SK-N-SH (cell line): ENCODE data around the gene CD244. TPM values are rescaled to one million over a fixed set of nuclear protein-coding genes. Genes with fewer than 3 reads are reported as not detected.

ENCODE experiments used
- CTCF ChIA-PET: fragments of 300-600, 350-600 bp; formaldehyde crosslinking; extraction: SDS; loops from one replicate; lab custom pipeline; 2021; lab: Yijun Ruan, JAX
- POLR2A ChIA-PET: fragments of 350-600 bp; sonication (Branson Sonifier 250); formaldehyde crosslinking; extraction: SDS; loops from one replicate; lab custom pipeline; 2020; ENCODE audit warnings: antibody characterized with exemption, inconsistent platforms; lab: Yijun Ruan, JAX
- DNase-seq: peaks from one replicate; pipeline ENCODE4 v3.0.0; 2012
- H2AFZ ChIP-seq: fragments of 200-600 bp; sonication (generic); 2 replicates; pipeline ENCODE4 v1.8.1; 2016; ENCODE audit warnings: antibody characterized with exemption, mild to moderate bottlenecking, low read depth
- H3F3A ChIP-seq: fragments of 200-600 bp; sonication (generic); replicated peaks from 2 replicates; pipeline ENCODE3; 2016; ENCODE audit warnings: antibody characterized with exemption, mild to moderate bottlenecking; ENCODE audit not compliant: insufficient read depth
- H3K27ac ChIP-seq, 2 experiments: fragments of 200-500 bp in 1 of 2; fragments of 200-600 bp in 1 of 2; sonication (Bioruptor generic) in 1 of 2; sonication (generic), shearing (Covaris generic) in 1 of 2; 2 replicates each; pipeline versions ENCODE4 v1.5.1 to v1.6.1; 2014 to 2016; ENCODE audit warnings: low read depth in 2 of 2, inconsistent platforms in 1 of 2, low read length in 1 of 2, mild to moderate bottlenecking in 1 of 2, mixed read lengths in 1 of 2
- H3K27me3 ChIP-seq: fragments of 200-600 bp; sonication (generic), shearing (Covaris generic); 2 replicates; pipeline ENCODE4 v1.6.1; 2016; ENCODE audit warnings: mixed run types; ENCODE audit not compliant: insufficient read depth
- H3K36me3 ChIP-seq, 2 experiments: fragments of 200-500 bp in 1 of 2; fragments of 200-600 bp in 1 of 2; sonication (Bioruptor generic) in 1 of 2; sonication (generic) in 1 of 2; replicated peaks in 1 of 2; 2 replicates each; pipeline versions ENCODE3 to v1.5.1; 2014 to 2016; ENCODE audit warnings: low read length in 1 of 2, mild to moderate bottlenecking in 1 of 2; ENCODE audit not compliant: insufficient read depth in 2 of 2, control insufficient read depth in 1 of 2
- H3K4me1 ChIP-seq, 2 experiments: fragments of 200-500 bp in 1 of 2; fragments of 200-600 bp in 1 of 2; sonication (Bioruptor generic) in 1 of 2; sonication (generic), shearing (Covaris generic) in 1 of 2; 2 replicates each; pipeline versions ENCODE4 v1.5.1 to v1.6.1; 2014 to 2016; ENCODE audit warnings: low read depth in 1 of 2, low read length in 1 of 2, mixed run types in 1 of 2; ENCODE audit not compliant: insufficient read depth in 2 of 2, control insufficient read depth in 1 of 2
- H3K4me2 ChIP-seq: fragments of 200-600 bp; sonication (generic), shearing (Covaris generic); 2 replicates; pipeline ENCODE4 v1.6.1; 2017; ENCODE audit warnings: mixed run types
- H3K4me3 ChIP-seq, 2 experiments: fragments of 200-500 bp in 1 of 2; fragments of 200-600 bp in 1 of 2; sonication (Bioruptor generic) in 1 of 2; sonication (generic), shearing (Covaris generic) in 1 of 2; 2 replicates each; pipeline versions ENCODE4 v1.5.1 to v1.8.1; 2014 to 2016; ENCODE audit warnings: low read depth in 2 of 2, inconsistent platforms in 1 of 2, low read length in 1 of 2, mild to moderate bottlenecking in 1 of 2, mixed read lengths in 1 of 2, moderate library complexity in 1 of 2
- H3K79me2 ChIP-seq: fragments of 200-600 bp; sonication (generic); 2 replicates; pipeline ENCODE4 v1.8.1; 2017; ENCODE audit warnings: mild to moderate bottlenecking; ENCODE audit not compliant: insufficient read depth
- H3K9ac ChIP-seq: fragments of 200-600 bp; sonication (generic); 2 replicates; pipeline ENCODE4 v1.6.1; 2017; ENCODE audit warnings: mixed run types
- H3K9me2 ChIP-seq: fragments of 200-600 bp; sonication (generic); 2 replicates; pipeline ENCODE4 v1.6.1; 2017; ENCODE audit warnings: mixed run types
- H3K9me3 ChIP-seq: fragments of 200-600 bp; sonication (generic); 2 replicates; pipeline ENCODE4 v1.6.1; 2017; ENCODE audit warnings: mixed run types, mild to moderate bottlenecking, moderate library complexity
- H4K20me1 ChIP-seq: fragments of 200-600 bp; sonication (generic); 2 replicates; pipeline ENCODE4 v1.6.1; 2017; ENCODE audit warnings: mild to moderate bottlenecking, mixed run types; ENCODE audit not compliant: insufficient read depth
- CHD2 ChIP-seq: fragments of 150-350 bp; IDR thresholded peaks from 2 replicates; pipeline ENCODE4 v1.6.1; 2018; ENCODE audit warnings: low read length; ENCODE audit not compliant: partially characterized antibody
- EZH2phosphoT487 ChIP-seq: fragments of 200-600 bp; sonication (generic); IDR thresholded peaks from 2 replicates; pipeline ENCODE4 v1.6.1; 2017; ENCODE audit warnings: low read depth, mixed run types, mild to moderate bottlenecking, antibody characterized with exemption, moderate library complexity, borderline replicate concordance
- FOXJ3 ChIP-seq: sonication (generic); formaldehyde crosslinking; IDR thresholded peaks from 2 replicates; pipeline ENCODE4 v1.5.1; 2020; ENCODE audit warnings: mild to moderate bottlenecking, missing genetic modification reagents
- FOXM1 ChIP-seq: IDR thresholded peaks from 2 replicates; pipeline ENCODE4 v1.4.0; 2012; ENCODE audit warnings: low read depth, mild to moderate bottlenecking
- GATA2 ChIP-seq: sonication (generic); formaldehyde crosslinking; IDR thresholded peaks from 2 replicates; pipeline ENCODE4 v1.5.0; 2020; ENCODE audit warnings: mild to moderate bottlenecking, missing genetic modification reagents
- IRF3 ChIP-seq: fragments of 150-350 bp; IDR thresholded peaks from 2 replicates; pipeline ENCODE4 v1.6.1; 2016; ENCODE audit warnings: mild to moderate bottlenecking, low read depth, low read length
- MEF2A ChIP-seq: IDR thresholded peaks from 2 replicates; pipeline ENCODE4 v1.4.0; 2012; ENCODE audit warnings: low read depth, borderline replicate concordance
- NFIC ChIP-seq: IDR thresholded peaks from 2 replicates; pipeline ENCODE4 v1.4.0; 2012; ENCODE audit warnings: borderline replicate concordance
- SIN3A ChIP-seq: IDR thresholded peaks from 2 replicates; pipeline ENCODE4 v1.6.1; 2012; ENCODE audit warnings: low read depth, mild to moderate bottlenecking, low read length, moderate library complexity, borderline replicate concordance
- TEAD4 ChIP-seq: IDR thresholded peaks from 2 replicates; pipeline ENCODE4 v1.4.0; 2012; ENCODE audit warnings: mild to moderate bottlenecking, borderline replicate concordance; ENCODE audit not compliant: insufficient read depth
- YY1 ChIP-seq: IDR thresholded peaks from 2 replicates; pipeline ENCODE4 v1.4.0; 2012; ENCODE audit warnings: low read depth, mild to moderate bottlenecking
- WGBS: methylation state at CpG from one replicate; pipeline ENCODE4 v1.1.6; 2017; ENCODE audit warnings: low lambda C conversion rate; 5-methylcytosine and 5-hydroxymethylcytosine counted together
- polyA plus RNA-seq, 3 experiments: library from polyadenylated mRNA; depleted of rRNA; stranded (reverse); fragments of >200 nt; gene quantifications; 2 replicates each; pipeline ENCODE4 v1.2.3, GENCODE V29; 2012
- TF ChIP-seq, protein P1 (sequence below): IDR thresholded peaks from 2 replicates; pipeline ENCODE4 v1.4.0; 2012; ENCODE audit warnings: low read depth
- TF ChIP-seq, protein P2 (sequence below): IDR thresholded peaks from 2 replicates; pipeline ENCODE4 v1.6.1; 2012; ENCODE audit warnings: mild to moderate bottlenecking, low read depth, low read length, moderate library complexity

The CD244 gene
- polyA plus RNA-seq, 1 of the 3 experiments (the other 2 are of a cell fraction) = not detected

DNA sequence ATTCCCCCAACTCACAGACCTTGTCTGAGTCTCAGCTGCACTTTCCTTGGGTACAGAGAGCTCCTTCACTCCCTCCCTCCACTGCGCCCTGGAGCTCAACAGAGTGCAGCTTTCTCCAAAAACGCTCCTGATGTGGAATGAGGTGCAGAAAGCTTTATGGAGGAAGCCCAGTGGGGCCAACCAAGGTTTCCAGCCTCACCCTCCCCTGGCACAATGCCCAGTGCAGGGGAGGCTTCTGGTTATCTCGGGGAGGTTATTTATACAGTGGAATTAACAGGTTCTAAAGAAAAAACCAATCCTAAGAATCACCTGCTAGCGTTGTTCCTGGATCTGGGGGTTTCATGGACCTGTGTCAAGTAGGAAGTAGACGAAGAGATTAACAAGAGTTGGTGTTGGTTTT lies 22.4 kb upstream of the CD244 start, which contains the start of gene ITLN1:
Gene ITLN1, minus strand, starts transcription at position 139 of the 400 bp plus-strand sequence. CDS start 303 bp downstream, outside the sequence.
- Histone ChIP-seq H2AFZ (no peak within 1 kb of the TSS), H3K9me3 (no peaks in the 10 kb centered on the region), H3K4me2 (no peak within 1 kb of the TSS), H3K36me3 (no peaks in the 10 kb centered on the region), H3K9me2 (no peaks in the 10 kb centered on the region), H3K79me2 (no peaks in the 10 kb centered on the region), H4K20me1 (no peaks in the 10 kb centered on the region), H3K27ac (no peak within 1 kb of the TSS), H3F3A (no peaks in the 10 kb centered on the region), H3K9ac (no peak within 1 kb of the TSS), H3K27me3 (no peaks in the 10 kb centered on the region), H3K4me1 (no peaks in the 10 kb centered on the region), H3K4me3 (no peak within 1 kb of the TSS)
- TF ChIP-seq NFIC (no peak), TEAD4 (no peak), GATA2 (CRISPR knock-in tag) (no peak), MEF2A (no peak), YY1 (no peak), CHD2 (no peak), IRF3 (no peak), FOXJ3 (CRISPR knock-in tag) (no peak), SIN3A (no peak), EZH2phosphoT487 (no peak), FOXM1 (no peak)
- TF ChIP-seq, protein P1, sequence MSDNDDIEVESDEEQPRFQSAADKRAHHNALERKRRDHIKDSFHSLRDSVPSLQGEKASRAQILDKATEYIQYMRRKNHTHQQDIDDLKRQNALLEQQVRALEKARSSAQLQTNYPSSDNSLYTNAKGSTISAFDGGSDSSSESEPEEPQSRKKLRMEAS = no peak
- TF ChIP-seq, protein P2, sequence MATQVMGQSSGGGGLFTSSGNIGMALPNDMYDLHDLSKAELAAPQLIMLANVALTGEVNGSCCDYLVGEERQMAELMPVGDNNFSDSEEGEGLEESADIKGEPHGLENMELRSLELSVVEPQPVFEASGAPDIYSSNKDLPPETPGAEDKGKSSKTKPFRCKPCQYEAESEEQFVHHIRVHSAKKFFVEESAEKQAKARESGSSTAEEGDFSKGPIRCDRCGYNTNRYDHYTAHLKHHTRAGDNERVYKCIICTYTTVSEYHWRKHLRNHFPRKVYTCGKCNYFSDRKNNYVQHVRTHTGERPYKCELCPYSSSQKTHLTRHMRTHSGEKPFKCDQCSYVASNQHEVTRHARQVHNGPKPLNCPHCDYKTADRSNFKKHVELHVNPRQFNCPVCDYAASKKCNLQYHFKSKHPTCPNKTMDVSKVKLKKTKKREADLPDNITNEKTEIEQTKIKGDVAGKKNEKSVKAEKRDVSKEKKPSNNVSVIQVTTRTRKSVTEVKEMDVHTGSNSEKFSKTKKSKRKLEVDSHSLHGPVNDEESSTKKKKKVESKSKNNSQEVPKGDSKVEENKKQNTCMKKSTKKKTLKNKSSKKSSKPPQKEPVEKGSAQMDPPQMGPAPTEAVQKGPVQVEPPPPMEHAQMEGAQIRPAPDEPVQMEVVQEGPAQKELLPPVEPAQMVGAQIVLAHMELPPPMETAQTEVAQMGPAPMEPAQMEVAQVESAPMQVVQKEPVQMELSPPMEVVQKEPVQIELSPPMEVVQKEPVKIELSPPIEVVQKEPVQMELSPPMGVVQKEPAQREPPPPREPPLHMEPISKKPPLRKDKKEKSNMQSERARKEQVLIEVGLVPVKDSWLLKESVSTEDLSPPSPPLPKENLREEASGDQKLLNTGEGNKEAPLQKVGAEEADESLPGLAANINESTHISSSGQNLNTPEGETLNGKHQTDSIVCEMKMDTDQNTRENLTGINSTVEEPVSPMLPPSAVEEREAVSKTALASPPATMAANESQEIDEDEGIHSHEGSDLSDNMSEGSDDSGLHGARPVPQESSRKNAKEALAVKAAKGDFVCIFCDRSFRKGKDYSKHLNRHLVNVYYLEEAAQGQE = no peak
- 8% methylated on average over 5 of the region's 5 CpGs for WGBS
- ChIA-PET POLR2A (no interaction called here), CTCF (interaction anchor here (0.5 to 1.8 kb wide), 8 partner anchors 11 to 210 kb away, joined by 3 to 7 read pairs (median 4); no protein-coding TSS in a partner anchor)
- no peak for DNase-seq
